ENCODE data around the gene RSPRY1.
"Not testable (repeated sequence)": the region's sequence is repeated elsewhere in the genome, so short reads cannot be mapped to it uniquely, and the experiment has no call there.

Gene RSPRY1

DNA sequence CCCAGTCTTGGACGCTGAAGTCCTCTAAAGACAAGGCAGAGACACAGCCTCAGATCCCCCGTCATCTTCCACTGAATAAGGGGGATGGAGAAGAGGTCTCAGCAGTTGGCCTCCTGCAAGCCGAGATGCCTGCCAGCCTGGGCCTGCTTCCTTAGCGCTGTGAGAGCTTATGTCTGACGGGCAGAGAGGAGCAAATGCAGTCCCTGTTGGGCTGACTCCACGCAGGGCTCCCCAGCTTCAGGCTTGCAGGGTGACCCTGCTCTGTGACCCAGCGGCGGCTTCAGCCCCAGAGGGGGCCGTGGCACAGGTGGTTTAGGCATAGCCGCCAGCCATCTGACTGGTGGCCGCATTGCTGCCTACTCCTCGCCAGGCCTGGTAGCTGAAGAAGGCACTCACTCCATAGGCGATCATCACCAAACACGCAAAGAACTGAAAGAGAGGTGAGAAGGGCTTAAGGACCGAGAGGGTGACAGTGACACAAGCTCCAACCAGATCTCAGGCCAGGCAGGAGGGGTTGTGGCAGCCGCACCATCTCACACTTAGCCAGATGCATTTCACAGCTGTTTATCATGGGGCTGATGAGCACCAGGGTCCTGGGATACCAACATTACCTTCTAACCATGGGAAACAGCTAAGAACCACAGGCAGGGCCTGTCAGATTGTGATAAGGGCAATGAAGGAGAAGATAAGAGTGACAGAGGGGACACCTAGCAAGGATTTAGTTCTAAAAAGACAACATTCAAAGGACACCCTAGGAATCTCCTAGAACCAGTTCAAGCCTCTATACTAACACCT is 70.7 kb downstream of the RSPRY1 start:
- DNase-seq = no peak

DNA sequence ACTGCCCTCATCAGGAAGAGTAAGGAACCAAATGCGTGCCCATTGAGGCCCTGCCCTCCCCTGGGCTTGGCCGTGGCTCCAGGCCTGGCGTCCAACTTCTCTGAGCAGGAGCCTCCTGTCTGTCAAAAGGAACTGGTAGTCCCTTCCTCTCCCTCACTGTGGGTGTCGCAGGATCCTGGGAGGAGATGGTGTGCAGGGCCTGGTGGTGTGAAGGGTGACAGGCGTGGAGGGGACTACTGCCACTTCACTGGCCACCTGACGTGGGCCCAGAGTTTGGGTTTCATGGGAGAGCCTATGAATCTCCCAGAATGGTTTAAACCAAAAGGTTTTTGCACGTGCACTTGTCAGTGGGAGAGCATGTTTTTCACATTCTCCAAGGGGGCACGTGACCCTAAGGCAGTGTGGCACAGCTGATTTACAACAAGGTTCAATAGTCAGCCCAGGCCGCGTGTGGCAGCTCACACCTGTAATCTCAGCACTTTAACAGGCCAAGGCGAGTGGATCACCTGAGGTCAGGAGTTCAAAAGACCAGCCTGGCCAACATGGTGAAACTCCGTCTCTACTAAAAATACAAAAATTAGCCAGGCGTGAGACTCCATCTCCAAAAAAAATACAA is 71.4 kb downstream of the RSPRY1 start:
- DNase-seq = no peak

DNA sequence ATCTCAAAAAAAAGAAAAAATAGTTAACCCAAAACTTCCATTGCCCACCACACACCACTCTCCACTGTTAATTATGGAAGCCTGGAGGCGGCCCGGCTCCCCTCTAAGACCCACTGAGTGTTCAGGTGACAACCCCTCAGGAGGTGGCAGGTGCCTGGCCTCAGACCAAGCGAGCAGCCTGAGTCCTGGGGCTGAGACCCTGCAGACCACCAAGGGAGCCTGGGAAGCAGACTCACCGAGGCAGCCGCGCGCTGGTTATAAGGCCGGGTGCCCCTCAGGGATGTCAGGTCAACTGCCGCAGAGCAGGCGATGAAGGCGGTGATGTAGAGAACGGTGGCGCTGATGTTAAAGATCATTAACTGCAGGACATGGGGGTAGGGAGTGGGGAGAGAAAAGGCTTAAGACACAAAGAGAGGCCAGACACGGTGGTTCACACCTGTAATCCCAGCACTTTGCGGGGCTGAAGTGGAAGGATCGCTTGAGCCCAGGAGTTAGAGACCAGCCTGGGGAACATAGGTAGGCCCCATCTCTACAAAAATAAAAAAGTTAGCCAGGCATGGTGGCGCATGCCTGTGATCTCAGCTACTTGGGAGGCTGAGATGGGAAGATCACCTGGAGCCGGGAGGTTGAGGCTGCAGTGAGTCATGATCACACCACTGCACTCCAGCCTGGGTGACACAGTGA is 72.2 kb downstream of the RSPRY1 start:
- no peak for DNase-seq

DNA sequence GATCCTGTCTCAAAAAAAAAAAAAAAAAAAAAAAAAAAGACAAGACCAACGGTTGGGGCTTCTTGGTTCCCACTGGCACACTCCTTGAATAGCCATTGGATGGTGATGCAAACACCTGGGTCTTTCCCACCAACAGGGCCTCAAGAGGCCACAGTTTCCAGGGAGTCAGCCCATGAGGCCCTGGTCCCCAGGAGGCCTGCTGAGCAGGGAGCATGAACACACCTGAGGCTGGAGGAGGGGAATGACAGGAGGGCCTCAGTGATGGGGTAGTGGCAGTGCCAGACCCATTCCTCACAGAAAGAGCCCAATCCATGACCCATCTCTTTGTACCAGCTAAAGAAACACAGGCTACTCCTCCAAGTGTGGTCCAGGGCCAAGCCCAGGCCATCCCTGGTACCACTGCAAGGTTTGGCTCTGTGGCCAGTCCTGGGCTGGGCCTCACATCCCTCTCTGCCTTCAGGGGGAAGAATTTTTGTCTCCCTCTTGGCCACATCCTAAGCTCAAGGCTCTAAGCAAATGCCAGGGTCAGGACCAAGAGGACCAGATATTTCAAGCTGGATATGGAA is 72.9 kb downstream of the RSPRY1 start:
- DNase-seq = no peak

DNA sequence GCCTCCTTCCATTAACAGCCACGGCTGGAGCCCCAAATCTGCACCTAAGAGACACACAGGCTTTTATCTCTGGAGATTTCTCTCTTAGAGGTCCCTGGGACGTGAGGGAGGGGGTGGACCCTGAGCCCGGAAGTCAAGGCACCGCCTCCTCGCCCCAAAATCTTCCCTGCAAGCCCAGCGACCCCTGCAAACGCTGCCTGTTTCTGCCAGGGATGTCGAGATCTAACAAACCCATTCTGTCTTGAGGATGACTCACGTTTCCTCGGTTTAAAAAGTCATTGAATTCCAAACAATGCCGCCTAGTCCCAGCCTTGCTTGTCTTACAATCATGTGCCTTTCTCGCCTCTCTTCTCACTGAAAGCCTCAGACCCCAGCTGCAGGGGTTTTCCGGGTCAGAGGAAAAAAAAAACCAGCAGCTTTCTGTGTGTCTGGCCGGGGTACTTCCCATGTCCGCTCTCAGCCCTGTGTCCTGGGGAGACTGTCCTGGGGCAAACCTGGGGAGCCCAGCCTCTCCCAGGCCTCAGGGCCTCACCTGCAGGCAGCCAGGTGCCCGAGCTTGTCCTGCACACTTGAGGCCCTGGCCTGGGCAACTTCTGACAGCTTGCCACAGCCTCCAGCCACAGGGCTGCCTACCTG is 74.3 kb downstream of the RSPRY1 start:
- DNase-seq = no peak

DNA sequence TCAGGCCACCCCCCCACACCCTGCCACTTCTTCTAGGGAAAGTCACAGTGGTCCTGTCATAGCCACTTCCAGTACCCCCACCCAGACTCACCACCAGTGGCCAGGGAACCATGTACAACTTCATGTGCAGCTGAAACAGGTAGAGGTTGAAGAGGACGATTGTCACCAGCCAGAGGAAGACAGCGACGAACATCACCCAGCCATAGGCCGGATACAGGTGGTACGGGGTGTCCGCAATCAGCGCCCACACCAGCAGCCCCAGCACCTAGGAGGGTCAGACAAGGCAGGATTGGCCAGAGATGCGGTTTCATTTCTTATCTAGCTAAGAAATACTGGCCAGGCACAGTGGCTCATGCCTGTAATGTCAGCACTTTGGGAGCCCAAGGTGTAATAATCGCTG is 75.7 kb downstream of the RSPRY1 start:
- no peak for DNase-seq

DNA sequence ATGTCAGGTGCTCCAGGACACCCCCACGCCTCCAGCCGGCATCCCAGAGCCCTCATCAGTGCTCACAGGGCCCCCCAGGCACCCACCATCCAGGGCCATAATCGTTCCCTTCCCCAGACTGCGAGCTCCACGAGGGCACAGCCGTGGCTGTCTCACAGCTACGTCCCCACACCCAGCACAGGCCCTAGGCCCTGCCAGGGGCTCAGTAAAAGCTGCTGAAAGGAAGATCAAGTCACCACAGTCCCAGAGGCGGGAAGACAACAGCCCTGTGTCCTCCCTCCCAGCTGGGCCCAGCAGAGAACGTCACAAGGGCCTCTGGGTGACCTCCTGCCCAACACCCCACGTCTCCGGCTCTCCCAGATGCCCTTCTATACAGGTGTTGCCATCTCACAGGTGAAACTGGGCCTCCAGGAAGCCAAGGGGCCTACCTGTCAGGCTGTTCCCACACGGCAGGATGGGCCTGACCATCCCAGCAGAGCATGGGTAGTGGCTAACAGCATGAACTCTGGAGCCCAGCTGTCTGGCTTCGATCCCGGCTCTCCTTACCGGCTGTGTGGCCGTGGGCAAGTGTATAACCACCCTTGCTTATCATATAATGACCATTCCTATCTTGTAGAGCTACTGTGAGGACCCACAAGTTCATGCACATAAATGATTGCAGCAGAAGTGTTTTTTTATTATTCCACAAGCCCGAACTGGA is 76.9 kb downstream of the RSPRY1 start:
- DNase-seq = no peak

DNA sequence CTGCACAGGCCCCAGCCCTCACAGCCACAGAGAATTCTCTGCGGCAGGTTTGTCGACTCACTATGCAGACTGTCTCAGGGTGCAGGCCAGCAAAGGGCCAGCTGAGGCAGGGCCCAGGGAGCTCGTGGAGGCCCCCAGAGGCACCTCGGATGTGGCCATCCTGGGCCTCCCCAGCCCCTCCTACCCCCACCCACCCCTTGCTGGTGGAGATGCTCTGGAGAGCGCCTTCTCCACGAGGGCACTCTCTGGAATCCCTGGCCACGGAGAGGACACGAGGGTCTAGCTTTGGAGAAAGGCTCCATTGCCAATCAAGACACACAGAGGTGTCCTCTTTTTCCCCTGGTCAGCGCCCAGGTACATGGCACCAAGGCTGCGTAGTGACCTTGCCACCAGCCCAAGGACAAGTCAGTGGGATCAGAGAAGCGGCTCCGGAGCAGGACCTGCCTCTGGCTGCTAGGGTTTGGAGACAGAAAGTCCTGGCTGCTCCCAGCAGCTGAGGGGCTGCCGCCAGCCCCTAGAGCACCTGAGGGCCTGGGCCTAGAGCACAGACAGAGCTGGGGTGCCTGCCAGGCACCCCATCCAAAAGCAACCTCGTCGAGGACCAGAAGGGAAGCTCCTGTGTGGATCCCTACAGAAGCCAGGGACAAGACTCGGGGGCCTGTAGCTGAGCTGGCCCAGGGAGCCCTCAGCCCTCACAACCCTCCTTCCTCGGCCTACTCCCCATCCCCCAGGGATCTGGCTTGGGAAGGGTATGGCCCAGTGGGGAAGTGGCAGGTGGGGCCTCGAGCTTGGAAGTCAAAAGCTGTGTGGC is 77.6 kb downstream of the RSPRY1 start:
- no peak for DNase-seq

DNA sequence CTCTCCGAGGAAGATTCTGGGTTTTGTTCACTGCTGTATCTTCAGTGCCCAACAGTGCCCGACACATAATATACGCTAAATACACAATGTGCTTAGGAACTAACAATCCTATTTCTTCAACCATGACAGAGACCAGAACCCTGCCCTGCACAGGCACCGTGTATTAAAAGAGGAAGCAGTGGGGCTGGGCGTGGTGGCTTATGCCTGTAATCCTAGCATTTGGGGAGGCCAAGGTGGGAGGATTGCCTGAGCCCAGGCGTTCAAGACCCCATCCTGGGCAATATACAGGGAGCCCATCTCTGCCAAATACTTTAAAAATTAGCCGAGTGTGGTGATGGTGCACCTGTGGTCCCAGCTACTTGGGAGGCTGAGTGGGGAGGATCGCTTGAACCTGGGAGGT is 78.3 kb downstream of the RSPRY1 start:
- no peak for DNase-seq

DNA sequence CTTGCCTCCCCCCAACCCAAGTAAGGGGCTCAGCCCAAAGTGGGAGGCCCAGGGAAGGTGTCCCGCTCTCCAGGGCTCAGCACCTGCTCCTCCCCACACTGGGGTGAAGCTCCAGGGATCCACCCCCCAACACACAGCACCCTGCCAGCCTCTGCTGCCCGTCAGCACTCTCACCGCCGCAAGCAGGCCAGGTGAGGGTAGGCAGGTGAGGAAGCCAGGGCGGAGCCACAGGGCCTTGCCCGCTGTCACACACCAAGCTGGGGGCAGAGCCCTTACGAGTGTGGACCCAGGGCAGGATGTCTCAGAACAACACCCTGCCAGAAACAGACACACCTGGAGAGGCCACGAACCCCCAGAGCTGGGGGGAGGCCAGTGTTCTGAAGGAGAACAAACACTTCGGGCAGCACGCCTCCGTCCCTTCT is 78.8 kb downstream of the RSPRY1 start:
- DNase-seq = no peak

DNA sequence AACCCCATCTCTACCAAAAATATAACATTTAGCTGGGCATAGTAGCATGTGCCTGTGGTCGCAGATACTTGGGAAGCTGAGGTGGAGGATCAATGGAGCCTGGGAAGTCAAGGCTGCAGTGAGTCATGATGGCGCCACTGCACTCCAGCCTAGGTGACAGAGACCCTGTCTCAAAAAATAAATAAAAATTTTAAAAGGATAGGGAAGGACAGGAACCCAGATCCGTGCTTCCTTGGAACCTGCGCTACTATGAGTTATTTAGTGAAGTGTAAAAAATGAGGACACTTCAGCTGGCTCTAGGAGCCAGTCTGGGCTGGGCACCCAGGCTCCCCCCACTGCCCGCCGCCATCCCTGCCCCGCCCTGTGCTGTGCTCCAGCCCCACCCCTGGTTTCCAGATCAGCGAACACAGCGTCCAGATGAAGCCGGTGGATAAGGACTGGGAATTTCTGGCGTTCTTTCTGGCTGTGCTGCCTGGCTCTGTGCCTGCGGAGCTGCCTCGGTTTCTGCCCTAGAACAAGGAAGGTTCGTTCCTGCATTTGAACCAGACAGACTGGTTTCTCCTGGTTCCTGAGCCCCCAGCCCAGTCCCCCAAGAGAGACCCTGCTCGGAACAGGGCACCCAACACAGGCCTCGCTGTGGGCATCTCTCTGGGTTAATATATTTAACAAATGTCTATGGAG is 79.9 kb downstream of the RSPRY1 start:
- DNase-seq = peak; percentile 3 to 27

DNA sequence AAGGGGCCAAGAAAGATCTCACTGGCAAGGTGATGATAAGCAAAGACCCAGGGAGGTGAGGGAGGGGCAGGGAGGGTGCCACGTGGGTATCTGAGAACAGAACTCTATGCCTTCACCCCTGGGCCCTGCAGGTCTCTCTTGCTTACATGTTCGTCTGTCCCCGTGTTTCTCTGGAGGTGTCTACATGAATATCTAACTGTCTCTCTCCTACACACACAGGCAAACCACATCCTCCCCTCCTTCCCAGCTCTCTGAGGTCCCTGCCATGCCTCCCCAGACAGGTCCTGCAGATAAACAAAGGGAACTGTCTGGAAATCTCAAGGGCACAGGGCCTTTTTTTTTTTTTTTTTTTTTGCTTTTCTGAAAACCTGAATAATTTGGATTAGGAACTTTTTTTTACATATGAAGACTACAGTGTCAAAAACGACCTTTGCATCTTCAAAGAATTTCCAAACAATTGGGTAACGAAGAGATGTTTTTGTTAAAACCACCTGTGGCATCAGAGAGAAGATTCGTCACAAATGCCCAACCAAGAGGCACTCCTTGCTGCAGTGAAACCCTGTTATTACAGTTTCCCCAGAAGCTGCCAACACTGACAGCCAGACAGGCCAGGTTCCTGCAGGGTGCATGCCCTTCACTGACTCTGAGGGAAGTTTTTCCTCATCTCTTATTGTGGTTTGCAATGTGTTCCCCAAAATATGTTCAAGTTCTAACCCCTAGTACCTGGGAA is 80.6 kb downstream of the RSPRY1 start:
- no peak for DNase-seq

DNA sequence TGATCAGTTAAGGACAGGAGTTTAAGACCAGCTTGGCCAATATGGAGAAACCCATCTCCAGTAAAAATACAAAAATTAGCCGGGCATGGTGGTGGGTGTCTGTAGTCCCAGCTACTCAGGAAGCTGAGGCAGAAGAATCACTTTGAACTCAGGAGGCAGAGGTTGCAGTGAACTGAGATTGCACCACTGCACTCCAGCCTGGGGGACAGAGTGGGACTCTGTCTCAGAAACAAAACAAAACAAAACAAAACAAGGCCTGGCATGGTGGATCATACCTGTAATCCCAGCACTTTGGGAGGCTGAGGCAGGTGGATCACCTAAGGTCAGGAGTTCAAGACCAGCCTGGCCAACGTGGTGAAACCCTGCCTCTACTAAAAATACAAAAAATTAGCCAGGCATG is 81.2 kb downstream of the RSPRY1 start:
- not testable (repeated sequence) for DNase-seq

DNA sequence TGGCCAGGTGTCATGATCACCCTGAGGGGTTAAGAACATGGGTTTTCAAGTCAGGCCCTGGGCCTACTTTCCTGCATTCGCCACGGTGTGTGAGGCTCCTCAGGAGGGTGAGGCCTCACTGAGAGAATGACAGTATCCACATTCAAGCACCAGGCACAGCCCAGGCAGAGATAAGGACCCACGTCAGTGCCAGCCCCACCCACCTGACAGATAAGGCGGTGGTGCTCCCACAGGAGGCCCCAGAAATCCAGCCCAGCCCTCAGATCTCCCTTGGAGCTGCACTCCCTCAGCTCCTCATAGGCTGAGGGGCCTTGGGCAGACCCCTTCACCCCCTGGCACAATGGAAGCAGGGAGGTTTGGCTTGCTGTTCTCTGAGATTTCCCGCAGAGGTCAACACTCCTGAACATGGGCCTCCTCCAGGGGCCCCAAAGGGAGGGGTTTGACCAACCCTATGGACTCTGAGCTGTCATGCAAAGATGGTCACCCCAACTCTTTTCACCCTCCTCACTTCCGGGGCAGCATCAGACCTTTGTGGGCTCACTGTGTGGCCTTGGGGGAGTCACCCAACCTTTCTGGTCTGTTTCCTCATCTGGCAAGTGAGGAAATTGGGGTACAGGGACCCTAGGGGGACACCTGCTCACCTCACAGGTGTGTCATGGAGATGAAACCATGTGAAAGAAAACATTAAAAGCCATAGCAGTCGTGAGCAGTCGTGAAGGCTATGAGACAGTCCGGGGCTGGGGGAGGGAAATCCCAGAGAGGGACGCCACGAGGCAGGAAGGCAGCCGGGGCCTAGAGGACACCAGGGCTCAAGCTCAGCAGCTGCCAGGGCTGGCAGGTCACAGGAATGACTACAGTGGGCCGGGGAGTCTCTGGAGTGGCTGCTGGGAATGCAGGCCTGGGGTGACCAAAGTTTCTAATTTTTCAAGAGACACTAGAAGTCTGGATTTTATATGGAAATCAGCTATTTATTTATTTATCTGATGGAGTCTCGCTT is 83.0 kb downstream of the RSPRY1 start:
- DNase-seq = no peak

DNA sequence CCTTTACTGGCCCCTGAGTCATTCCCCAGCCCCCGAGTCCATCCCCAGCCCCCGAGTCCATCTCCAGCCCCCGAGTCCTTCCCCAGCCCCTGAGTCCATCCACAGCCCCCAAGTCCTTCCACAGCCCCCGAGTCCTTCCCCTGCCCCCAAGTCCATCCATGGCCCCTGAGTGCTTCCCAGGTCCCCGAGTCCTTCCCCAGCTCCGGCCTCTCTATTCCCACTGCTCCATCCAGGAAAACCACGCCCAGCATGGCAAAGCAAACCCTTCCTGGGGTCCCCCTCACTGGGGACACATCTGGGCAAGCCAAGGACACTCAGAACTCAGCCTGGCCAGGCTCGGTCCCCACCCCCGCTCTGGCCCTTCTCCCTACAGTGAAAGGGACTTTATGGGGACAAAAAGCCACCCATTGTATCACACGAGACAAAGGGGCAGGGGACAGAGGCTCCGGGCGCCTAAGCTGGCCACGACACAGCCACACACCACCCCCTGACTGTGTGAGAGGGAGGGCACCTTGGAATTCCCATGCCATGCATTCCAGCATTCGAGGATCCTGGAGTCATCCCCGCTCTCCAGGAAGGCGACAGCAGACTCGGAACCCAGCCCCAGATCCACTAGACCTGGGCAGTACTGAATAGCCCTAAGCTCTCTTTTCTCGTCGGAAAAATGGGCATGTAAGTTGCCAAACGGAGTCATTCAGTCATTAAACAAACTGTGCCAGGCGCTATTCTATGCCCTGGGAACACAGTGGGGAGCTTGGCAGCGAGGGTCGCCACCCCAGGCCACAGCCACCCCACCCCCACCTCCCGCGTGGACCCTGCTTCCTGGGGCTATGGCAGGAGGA is 84.3 kb downstream of the RSPRY1 start:
- no peak for DNase-seq

DNA sequence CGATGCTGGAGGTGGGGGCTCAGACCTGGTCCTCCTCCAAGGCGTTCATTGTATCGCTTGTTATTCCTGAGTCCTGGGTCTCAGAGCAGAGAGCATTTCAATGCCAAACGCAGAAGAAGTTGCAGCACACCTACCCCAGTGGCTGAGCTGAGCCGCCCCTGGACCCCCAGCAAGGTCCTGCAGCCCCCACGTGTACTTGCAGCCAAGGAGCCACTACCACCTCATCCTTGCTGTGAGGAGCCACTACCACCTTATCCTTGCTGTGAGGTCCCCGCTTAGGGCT is 84.9 kb downstream of the RSPRY1 start:
- no peak for DNase-seq

DNA sequence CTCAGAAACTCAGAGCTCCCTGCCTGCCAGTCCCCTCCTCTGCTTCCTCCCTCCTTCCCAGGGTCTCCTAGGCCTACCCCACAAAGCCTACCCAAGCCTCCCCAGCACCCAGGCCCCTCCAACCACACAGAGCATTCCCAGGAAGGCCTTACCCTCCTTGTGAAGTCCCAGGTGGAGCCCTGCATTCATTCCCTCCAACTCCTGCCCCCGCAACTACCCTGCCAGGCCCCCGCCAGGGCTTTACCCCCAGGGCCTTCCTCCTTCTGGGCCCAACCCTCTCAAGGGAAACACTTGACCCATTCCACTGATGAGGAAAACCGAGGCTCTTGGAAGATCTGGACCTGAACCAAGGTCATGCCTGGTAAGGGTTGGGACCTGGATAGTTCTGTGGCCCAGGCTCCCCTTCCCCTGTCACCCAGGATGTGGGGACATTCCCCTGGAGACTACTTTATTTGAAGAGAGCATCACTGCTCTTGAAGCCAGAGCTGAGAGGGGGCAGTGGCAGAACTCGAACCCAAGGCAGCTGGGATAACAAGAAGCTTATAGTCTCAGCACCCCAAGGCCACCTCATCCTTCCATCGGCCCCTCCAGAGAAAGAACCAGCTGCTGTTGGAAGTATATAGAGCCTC is 85.9 kb downstream of the RSPRY1 start:
- DNase-seq = no peak

DNA sequence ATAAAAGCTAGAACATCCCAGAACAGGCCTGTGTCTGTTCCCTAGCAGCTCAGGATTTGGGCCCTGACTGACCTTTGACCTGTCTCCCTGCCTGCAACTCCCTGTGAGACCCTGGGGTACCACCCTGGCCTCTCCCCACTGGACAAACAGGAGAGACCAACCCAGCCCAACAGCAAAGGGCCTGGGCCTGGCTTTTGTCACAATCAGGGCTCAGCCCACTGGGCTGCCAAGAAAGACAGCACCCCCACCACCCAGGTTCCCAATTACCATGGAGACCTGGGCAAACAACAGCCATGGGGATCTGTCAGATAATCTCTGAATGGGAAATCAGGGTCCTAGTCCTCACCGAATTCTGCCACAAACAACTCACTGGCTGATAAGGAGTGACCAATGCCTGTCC is 87.2 kb downstream of the RSPRY1 start:
- DNase-seq = no peak
